ENCODE results near the gene PIP5K1A.
"Not testable (repeated sequence)": the region's sequence is repeated elsewhere in the genome, so short reads cannot be mapped to it uniquely, and the experiment has no call there.

PIP5K1A gene

GRCh38 chr1:151246786-151247185 lies 48.4 kb downstream of the PIP5K1A start:
- DNase-seq (ENCODE audit: insufficient read length, low spot score) (no peak), FAIRE-seq (no peak)

- peak; percentile 74 for DNase-seq (ENCODE audit: insufficient read length, low spot score)
- FAIRE-seq: no peak
These were observed 53.5 kb downstream of the PIP5K1A start for GRCh38 chr1:151251656-151252470.

- DNase-seq (ENCODE audit: insufficient read length, low spot score) (peak; percentile 98), FAIRE-seq (peak; percentile 81)
These were observed 56.2 kb downstream of the PIP5K1A start, which contains the start of gene PSMD4 for GRCh38 chr1:151254217-151255213. Gene PSMD4 (plus strand): TSS chr1:151254734. CDS start chr1:151254783, 49 bp downstream.

- FAIRE-seq (no peak), DNase-seq (ENCODE audit: insufficient read length, low spot score) (no peak)
These were observed 57.0 kb downstream of the PIP5K1A start for GRCh38 chr1:151255381-151255780.

GRCh38 chr1:151259351-151259750 lies 61.0 kb downstream of the PIP5K1A start:
- no peak for DNase-seq (ENCODE audit: insufficient read length, low spot score)
- no peak for FAIRE-seq

GRCh38 chr1:151265446-151266236 lies 67.3 kb downstream of the PIP5K1A start:
- FAIRE-seq (no peak), DNase-seq (ENCODE audit: insufficient read length, low spot score) (no peak)

- DNase-seq (ENCODE audit: insufficient read length, low spot score) (no peak), FAIRE-seq (no peak)
These were observed 68.0 kb downstream of the PIP5K1A start for GRCh38 chr1:151266315-151266714.

GRCh38 chr1:151266821-151267220 lies 68.5 kb downstream of the PIP5K1A start:
- no peak for DNase-seq (ENCODE audit: insufficient read length, low spot score)
- no peak for FAIRE-seq

- no peak for FAIRE-seq
These were observed 69.4 kb downstream of the PIP5K1A start for GRCh38 chr1:151267760-151268159.

GRCh38 chr1:151273924-151274466 lies 75.6 kb downstream of the PIP5K1A start:
- FAIRE-seq (no peak), DNase-seq (ENCODE audit: insufficient read length, low spot score) (no peak)

More at GRCh38 chr1:151267760-151268159, 69.4 kb downstream of the PIP5K1A start:
- no peak for DNase-seq (ENCODE audit: insufficient read length, low spot score)

GRCh38 chr1:151275341-151275740 lies 77.0 kb downstream of the PIP5K1A start:
- not testable (repeated sequence) for DNase-seq (ENCODE audit: insufficient read length, low spot score); FAIRE-seq

GRCh38 chr1:151277249-151277648 lies 78.9 kb downstream of the PIP5K1A start:
- no peak for FAIRE-seq
- no peak for DNase-seq (ENCODE audit: insufficient read length, low spot score)

GRCh38 chr1:151281225-151281968 lies 83.0 kb downstream of the PIP5K1A start:
- DNase-seq (ENCODE audit: insufficient read length, low spot score): peak; percentile 86
- FAIRE-seq: no peak

- DNase-seq (ENCODE audit: insufficient read length, low spot score) (peak; percentile 99), FAIRE-seq (peak; percentile 88)
These were observed 83.9 kb downstream of the PIP5K1A start, which contains the start of gene ZNF687 for GRCh38 chr1:151281969-151282882. Gene ZNF687 (plus strand): TSS chr1:151282299. CDS start chr1:151286292, 3,993 bp downstream.

GRCh38 chr1:151282883-151283725 lies 84.8 kb downstream of the PIP5K1A start:
- no peak for FAIRE-seq
- DNase-seq (ENCODE audit: insufficient read length, low spot score): no peak

GRCh38 chr1:151284013-151284577 lies 85.7 kb downstream of the PIP5K1A start:
- DNase-seq (ENCODE audit: insufficient read length, low spot score): no peak
- no peak for FAIRE-seq

All from HTR-8/SVneo (cell line).